SK-N-MC (cell line): ENCODE measurements around the gene THRA.
A peak's percentile ranks its signal among the peaks of the same experiment; 100 is the strongest.

ENCODE experiments used
- DNase-seq: peaks from one replicate; pipeline ENCODE4 v3.0.0-alpha.2; 2011; ENCODE audit warnings: low read depth, low spot score
- H3K27ac ChIP-seq: fragments of 200-600 bp; sonication (generic); 2 replicates; pipeline ENCODE4 v1.5.1; 2016; ENCODE audit warnings: mixed run types
- H3K36me3 ChIP-seq: fragments of 200-600 bp; sonication (generic); 2 replicates; pipeline ENCODE4 v1.6.1; 2017; ENCODE audit warnings: antibody characterized with exemption, low read length, mixed read lengths; ENCODE audit not compliant: insufficient read depth
- H3K4me3 ChIP-seq: fragments of 200-600 bp; sonication (generic); 2 replicates; pipeline ENCODE4 v1.5.1; 2016
- H3K9ac ChIP-seq: fragments of 200-600 bp; sonication (generic); 2 replicates; pipeline ENCODE4 v1.8.0; 2017; ENCODE audit warnings: mixed run types, mixed read lengths; ENCODE audit not compliant: insufficient read length
- H3K9me3 ChIP-seq: fragments of 200-600 bp; sonication (generic); 2 replicates; pipeline ENCODE4 v1.6.1; 2017; ENCODE audit warnings: low read depth, mild to moderate bottlenecking, antibody characterized with exemption, low read length, moderate library complexity, mixed read lengths
- EZH2 ChIP-seq: fragments of 200-600 bp; sonication (generic); IDR thresholded peaks from one replicate; pipeline ENCODE4 v1.6.1; 2017; ENCODE audit warnings: antibody characterized with exemption
- FOXP2 ChIP-seq: optimal IDR thresholded peaks from 2 replicates; pipeline ENCODE3; 2011; ENCODE audit warnings: mild to moderate bottlenecking, moderate library complexity; ENCODE audit not compliant: insufficient read depth; ENCODE audit errors: extremely low read length, control extremely low read depth
- POLR2AphosphoS5 ChIP-seq: IDR thresholded peaks from 2 replicates; pipeline ENCODE4 v1.6.1; 2012; ENCODE audit warnings: mild to moderate bottlenecking, low read depth, low read length, borderline replicate concordance

THRA gene

DNA sequence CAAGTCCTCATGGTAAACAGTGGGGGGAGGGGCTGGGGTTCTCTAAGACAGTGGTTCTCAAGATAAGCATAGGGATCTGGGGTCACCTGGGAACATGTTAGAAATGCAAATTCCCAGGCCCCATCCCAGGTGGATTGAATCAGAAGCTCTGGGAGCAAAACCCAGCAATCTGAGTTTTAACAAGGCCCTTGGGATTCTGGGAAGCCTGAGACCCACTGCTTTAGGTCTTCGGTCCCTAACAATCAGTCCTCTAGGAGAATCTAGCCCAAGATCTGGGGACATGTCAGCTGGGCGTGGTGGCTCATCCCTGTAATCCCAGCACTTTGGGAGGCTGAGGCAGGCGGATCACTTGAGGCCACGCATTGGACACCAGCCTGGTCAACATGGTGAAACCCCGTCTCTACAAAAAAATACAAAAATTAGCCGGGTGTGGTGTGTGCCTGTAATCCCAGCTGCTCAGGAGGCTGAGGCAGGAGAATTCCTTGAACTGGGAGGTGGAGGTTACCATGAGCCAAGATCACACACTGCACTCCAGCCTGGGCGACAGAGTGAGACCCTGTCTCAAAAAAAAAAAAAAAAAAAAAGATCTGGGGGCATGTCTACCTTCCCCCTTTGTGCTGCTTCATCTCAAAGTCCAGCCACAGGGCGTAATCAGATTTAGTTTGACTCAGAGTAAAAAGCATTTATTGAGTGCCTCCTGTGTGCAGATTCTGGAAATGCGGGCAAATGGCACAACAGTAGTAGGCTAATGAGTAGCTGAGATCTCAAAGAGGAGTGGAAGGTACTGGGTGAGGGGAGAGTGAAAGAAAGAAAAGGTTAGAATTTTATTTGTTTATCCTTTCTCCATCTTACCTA lies 46.4 kb downstream of the THRA start:
- H3K9me3 ChIP-seq, result no peaks in the 10 kb centered on the region
- peak overlapping the region; percentile 97 for H3K27ac ChIP-seq
- TF ChIP-seq POLR2AphosphoS5 (no peak), EZH2 (no peak), FOXP2 (no peak)
- H3K4me3 ChIP-seq, result no peak overlapping the region
- no peak for DNase-seq
- H3K9ac ChIP-seq, result no peak overlapping the region
- H3K36me3 ChIP-seq, result no peaks in the 10 kb centered on the region

GRCh38 chr17:40110026-40110845 lies 47.5 kb downstream of the THRA start:
- Histone ChIP-seq H3K27ac (peak overlapping the region; percentile 85), H3K36me3 (no peaks in the 10 kb centered on the region), H3K9me3 (no peaks in the 10 kb centered on the region), H3K9ac (peak overlapping the region; percentile 39), H3K4me3 (no peak overlapping the region)
- TF ChIP-seq FOXP2 (no peak), POLR2AphosphoS5 (no peak), EZH2 (no peak)
- DNase-seq, result no peak

DNA sequence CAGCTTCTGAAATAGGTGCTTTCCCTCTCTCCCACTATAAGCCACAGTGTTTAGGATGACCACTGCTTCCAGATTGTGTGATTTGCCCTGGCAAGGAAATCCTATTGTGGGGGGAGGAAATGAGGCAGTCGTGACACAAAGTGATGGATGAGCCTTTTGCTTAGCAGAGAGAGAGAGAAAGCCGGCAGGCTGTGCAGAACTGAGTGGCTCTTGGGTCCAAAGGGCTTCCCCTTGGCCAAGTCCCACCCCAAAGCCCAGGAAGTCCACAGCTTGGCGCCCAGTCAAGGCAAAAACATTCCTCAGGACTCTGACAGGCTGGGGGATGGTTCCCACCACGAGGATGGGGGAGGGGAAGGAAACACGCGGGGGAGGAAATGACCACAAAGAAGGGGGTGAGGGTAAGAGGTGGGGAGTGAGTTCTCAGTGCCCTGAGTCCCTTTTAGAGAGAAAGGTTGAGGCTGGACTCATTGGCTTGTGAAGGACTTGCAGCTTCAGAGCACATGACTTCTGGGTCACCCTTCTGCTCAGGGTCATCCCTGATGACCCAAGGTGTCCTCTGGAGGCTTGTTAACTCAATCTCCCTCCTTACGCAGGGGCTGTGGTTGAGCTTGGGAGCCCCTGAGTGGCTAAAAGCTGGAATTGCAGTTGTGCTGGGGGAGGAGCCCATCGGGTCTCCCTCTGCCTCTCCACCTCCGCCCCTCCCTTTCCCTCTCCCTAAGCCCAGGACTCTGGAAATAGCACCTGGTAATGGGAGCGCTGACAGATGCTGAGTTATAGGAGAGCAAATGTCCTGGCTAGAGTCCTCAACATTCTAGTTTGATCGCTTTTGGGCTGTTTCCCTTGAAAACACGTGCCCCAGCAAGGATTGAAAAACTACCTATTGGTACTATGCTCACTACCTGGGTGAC lies 48.7 kb downstream of the THRA start:
- H3K27ac ChIP-seq, result peak overlapping the region; percentile 95
- H3K4me3 ChIP-seq, result peak overlapping the region; percentile 17
- no peak for TF ChIP-seq FOXP2
- TF ChIP-seq EZH2, result no peak
- TF ChIP-seq POLR2AphosphoS5, result no peak
- H3K9me3 ChIP-seq, result no peaks in the 10 kb centered on the region
- peak overlapping the region; percentile 52 for H3K9ac ChIP-seq
- no peak for DNase-seq
- no peaks in the 10 kb centered on the region for H3K36me3 ChIP-seq

GRCh38 chr17:40112191-40112711 lies 49.5 kb downstream of the THRA start:
- TF ChIP-seq EZH2, result no peak
- TF ChIP-seq FOXP2, result no peak
- no peak for TF ChIP-seq POLR2AphosphoS5
- peak overlapping the region; percentile 17; the same call in 1 of the 2 replicates for H3K4me3 ChIP-seq
- H3K9me3 ChIP-seq, result no peaks in the 10 kb centered on the region
- H3K36me3 ChIP-seq, result no peaks in the 10 kb centered on the region
- H3K9ac ChIP-seq, result peak overlapping the region; percentile 61
- DNase-seq, result no peak
- H3K27ac ChIP-seq, result peak overlapping the region; percentile 95

DNA sequence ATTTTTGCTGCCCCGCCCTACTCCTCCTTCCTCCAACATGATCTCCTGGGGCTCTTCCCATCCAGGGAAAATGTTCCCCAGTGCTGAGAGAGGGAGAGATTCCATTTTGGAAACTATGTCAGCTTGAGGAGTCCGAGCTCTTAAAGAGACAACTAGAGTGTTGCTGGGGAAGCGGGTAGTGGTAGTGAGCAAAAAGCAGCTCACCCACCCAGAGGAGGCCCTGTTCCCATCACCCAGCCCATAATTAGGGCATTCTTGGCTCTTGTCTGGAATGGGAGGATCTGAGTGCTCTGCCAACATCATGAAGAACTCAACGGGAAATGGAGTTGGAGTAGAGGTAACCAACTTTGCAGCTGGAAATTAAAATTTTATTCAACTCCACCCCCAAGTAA lies 49.9 kb downstream of the THRA start:
- Histone ChIP-seq H3K9ac (peak overlapping the region; percentile 61), H3K4me3 (peak overlapping the region; percentile 75), H3K27ac (peak overlapping the region; percentile 95), H3K9me3 (no peaks in the 10 kb centered on the region), H3K36me3 (no peaks in the 10 kb centered on the region)
- TF ChIP-seq EZH2, result no peak
- no peak for TF ChIP-seq POLR2AphosphoS5
- no peak for DNase-seq

GRCh38 chr17:40113110-40113906 lies 50.5 kb downstream of the THRA start:
- Histone ChIP-seq H3K27ac (peak overlapping the region; percentile 95), H3K9me3 (no peaks in the 10 kb centered on the region), H3K9ac (peak overlapping the region; percentile 65), H3K36me3 (no peaks in the 10 kb centered on the region), H3K4me3 (peak overlapping the region; percentile 75)
- DNase-seq, result peak; percentile 95
- peak; percentile 62 for TF ChIP-seq FOXP2
- TF ChIP-seq EZH2, result no peak
- peak; percentile 82 for TF ChIP-seq POLR2AphosphoS5

- Histone ChIP-seq H3K9me3 (no peaks in the 10 kb centered on the region), H3K4me3 (peak overlapping the region; percentile 75), H3K27ac (peak overlapping the region; percentile 95), H3K36me3 (no peaks in the 10 kb centered on the region), H3K9ac (peak overlapping the region; percentile 65)
- no peak for TF ChIP-seq EZH2
- TF ChIP-seq FOXP2, result no peak
- no peak for TF ChIP-seq POLR2AphosphoS5
- DNase-seq, result no peak
These were observed 51.1 kb downstream of the THRA start for GRCh38 chr17:40113907-40114245.

- Histone ChIP-seq H3K36me3 (no peaks in the 10 kb centered on the region), H3K9me3 (no peaks in the 10 kb centered on the region), H3K9ac (no peak overlapping the region), H3K27ac (peak overlapping the region; percentile 95), H3K4me3 (no peak overlapping the region)
- TF ChIP-seq POLR2AphosphoS5 (no peak), FOXP2 (no peak), EZH2 (no peak)
- no peak for DNase-seq
These were observed 52.3 kb downstream of the THRA start for GRCh38 chr17:40115101-40115436.
